WTC11 (cell line): ENCODE measurements around the gene SAP130. TPM values are rescaled to one million over a fixed set of nuclear protein-coding genes. Genes with fewer than 3 reads are reported as not detected.

ENCODE experiments used
- ATAC-seq: fragments of 200-7000 bp; cut with Tn5 transposase; 2 replicates; pipeline ENCODE4 v1.10.0; 2021; ENCODE audit warnings: mild to moderate bottlenecking, moderate library complexity
- CTCF ChIA-PET: fragments of 300-600 bp; sonication (Branson Sonifier 250); formaldehyde crosslinking; loops from one replicate; lab custom pipeline; 2021; ENCODE audit warnings: antibody characterized with exemption; lab: Charles Lee
- POLR2A ChIA-PET: fragments of 350-600 bp; sonication (Branson Sonifier 250); formaldehyde crosslinking; loops from one replicate; lab custom pipeline; 2021; ENCODE audit warnings: antibody characterized with exemption; lab: Charles Lee
- DNase-seq: peaks from one replicate; pipeline ENCODE4 v3.0.0; 2021; ENCODE audit warnings: low spot score
- H3K27ac Mint-ChIP-seq: 2 replicates; pipeline ENCODE4 v1.8.0; 2021; ENCODE audit warnings: mixed read lengths
- H3K27me3 Mint-ChIP-seq: 2 replicates; pipeline ENCODE4 v1.8.0; 2021; ENCODE audit warnings: low read depth, mild to moderate bottlenecking, moderate library complexity, mixed read lengths
- H3K36me3 Mint-ChIP-seq: 2 replicates; pipeline ENCODE4 v1.8.0; 2021; ENCODE audit warnings: mixed read lengths
- H3K4me1 Mint-ChIP-seq: 2 replicates; pipeline ENCODE4 v1.8.0; 2022; ENCODE audit warnings: mixed read lengths
- H3K4me3 Mint-ChIP-seq: 2 replicates; pipeline ENCODE4 v1.8.0; 2021; ENCODE audit warnings: mild to moderate bottlenecking, moderate library complexity, mixed read lengths
- H3K9me3 Mint-ChIP-seq: 2 replicates; pipeline ENCODE4 v1.8.0; 2021; ENCODE audit warnings: mixed read lengths
- ATF6 ChIP-seq: sonication (generic); formaldehyde crosslinking; IDR thresholded peaks from 2 replicates; pipeline ENCODE4 v1.8.1; 2023; ENCODE audit warnings: mild to moderate bottlenecking, missing genetic modification reagents
- CREB1 ChIP-seq: sonication (generic); formaldehyde crosslinking; IDR thresholded peaks from 2 replicates; pipeline ENCODE4 v1.8.0; 2023; ENCODE audit warnings: mild to moderate bottlenecking, missing genetic modification reagents
- ETV6 ChIP-seq: sonication (generic); formaldehyde crosslinking; IDR thresholded peaks from 2 replicates; pipeline ENCODE4 v1.8.1; 2022; ENCODE audit warnings: mild to moderate bottlenecking, missing genetic modification reagents
- IRF1 ChIP-seq: sonication (generic); formaldehyde crosslinking; IDR thresholded peaks from 2 replicates; pipeline ENCODE4 v1.8.0; 2023; ENCODE audit warnings: missing genetic modification reagents
- NFATC4 ChIP-seq: fragments of 250-450 bp; sonication (Bioruptor Pico); IDR thresholded peaks from 2 replicates; pipeline ENCODE4 v1.9.0; 2021; ENCODE audit warnings: mild to moderate bottlenecking
- NR1H2 ChIP-seq: sonication (generic); formaldehyde crosslinking; IDR thresholded peaks from 2 replicates; pipeline ENCODE4 v1.9.0; 2021; ENCODE audit warnings: mild to moderate bottlenecking, moderate library complexity, missing genetic modification reagents
- NR3C1 ChIP-seq: sonication (generic); formaldehyde crosslinking; conservative IDR thresholded peaks from 2 replicates; pipeline ENCODE4 v1.8.1; 2023; ENCODE audit warnings: low read depth, mild to moderate bottlenecking, missing genetic modification reagents
- PRRX2 ChIP-seq: fragments of 250-450 bp; sonication (Bioruptor Pico); IDR thresholded peaks from 2 replicates; pipeline ENCODE4 v1.8.0; 2021; ENCODE audit warnings: mild to moderate bottlenecking
- SP1 ChIP-seq: sonication (generic); formaldehyde crosslinking; conservative IDR thresholded peaks from 2 replicates; pipeline ENCODE4 v1.8.1; 2022; ENCODE audit warnings: missing genetic modification reagents
- TP53 ChIP-seq: sonication (generic); formaldehyde crosslinking; IDR thresholded peaks from 2 replicates; pipeline ENCODE4 v1.8.1; 2023; ENCODE audit warnings: mild to moderate bottlenecking, missing genetic modification reagents
- ZNF416 ChIP-seq: fragments of 250-450 bp; sonication (Bioruptor Pico); IDR thresholded peaks from 2 replicates; pipeline ENCODE4 v1.9.0; 2021; ENCODE audit warnings: mild to moderate bottlenecking, inconsistent platforms
- ZNF423 ChIP-seq: fragments of 250-450 bp; sonication (Bioruptor Pico); IDR thresholded peaks from 2 replicates; pipeline ENCODE4 v2.1.2; 2022; ENCODE audit warnings: mild to moderate bottlenecking, moderate library complexity
- ZNF532 ChIP-seq: fragments of 250-450 bp; sonication (Bioruptor Pico); IDR thresholded peaks from 2 replicates; pipeline ENCODE4 v1.9.0; 2021; ENCODE audit warnings: mild to moderate bottlenecking, borderline replicate concordance
- total RNA-seq: library from RNA; stranded (reverse); gene quantifications from 3 replicates; pipeline ENCODE4 v1.2.3, GENCODE V29; 2021
- TF ChIP-seq, protein P1 (sequence below): sonication (generic); formaldehyde crosslinking; IDR thresholded peaks from 2 replicates; pipeline ENCODE4 v1.8.1; 2023; ENCODE audit warnings: mild to moderate bottlenecking, missing genetic modification reagents
- TF ChIP-seq, protein P2 (sequence below): fragments of 200-600 bp; IDR thresholded peaks from 2 replicates; pipeline ENCODE4 v1.8.0; 2022; ENCODE audit warnings: antibody characterized with exemption
- TF ChIP-seq, protein P3 (sequence below): sonication (generic); formaldehyde crosslinking; IDR thresholded peaks from 2 replicates; pipeline ENCODE4 v1.8.0; 2022; ENCODE audit warnings: mild to moderate bottlenecking, missing genetic modification reagents
- TF ChIP-seq, protein P4 (sequence below): sonication (generic); formaldehyde crosslinking; IDR thresholded peaks from 2 replicates; pipeline ENCODE4 v1.8.0; 2022; ENCODE audit warnings: mild to moderate bottlenecking, missing genetic modification reagents

SAP130 gene
- total RNA-seq, 1 experiment from 2014 or later, result 45.6 TPM

DNA sequence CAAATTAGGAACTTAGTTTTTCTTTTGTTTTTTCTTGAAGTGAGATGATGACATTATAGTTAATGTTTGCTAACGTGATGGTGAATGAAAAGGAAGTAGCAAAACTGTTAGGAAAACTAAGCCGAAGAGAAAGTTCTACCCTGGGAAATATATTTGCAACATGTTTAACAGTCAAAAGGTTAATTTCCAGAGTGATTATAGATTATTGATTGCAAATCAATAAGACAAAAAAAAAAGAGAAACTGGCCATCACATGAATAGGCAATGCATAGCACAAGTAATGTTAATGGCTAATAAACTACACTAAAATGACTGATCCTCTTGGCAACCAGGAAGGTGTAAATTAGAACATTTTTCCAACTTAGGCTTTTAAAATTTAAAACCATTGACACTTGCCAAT is 116.1 kb downstream of the SAP130 start:
- Mint-ChIP-seq H3K9me3 (peaks cover 6% of the 10 kb centered on the region), H3K27ac (no peak overlapping the region), H3K4me1 (no peaks in the 10 kb centered on the region), H3K36me3 (no peaks in the 10 kb centered on the region), H3K27me3 (no peaks in the 10 kb centered on the region), H3K4me3 (no peak overlapping the region)
- CTCF ChIA-PET, result no interaction called here
- TF ChIP-seq ZNF416 (CRISPR knock-in tag) (no peak), IRF1 (CRISPR knock-in tag) (no peak), NFATC4 (CRISPR knock-in tag) (no peak), PRRX2 (CRISPR knock-in tag) (no peak), NR1H2 (CRISPR knock-in tag) (no peak), ETV6 (CRISPR knock-in tag) (no peak), ATF6 (CRISPR knock-in tag) (no peak), TP53 (CRISPR knock-in tag) (no peak), ZNF423 (CRISPR knock-in tag) (no peak), SP1 (CRISPR knock-in tag) (no peak), CREB1 (CRISPR knock-in tag) (no peak), NR3C1 (no peak), ZNF532 (CRISPR knock-in tag) (no peak)
- TF ChIP-seq, protein P1, sequence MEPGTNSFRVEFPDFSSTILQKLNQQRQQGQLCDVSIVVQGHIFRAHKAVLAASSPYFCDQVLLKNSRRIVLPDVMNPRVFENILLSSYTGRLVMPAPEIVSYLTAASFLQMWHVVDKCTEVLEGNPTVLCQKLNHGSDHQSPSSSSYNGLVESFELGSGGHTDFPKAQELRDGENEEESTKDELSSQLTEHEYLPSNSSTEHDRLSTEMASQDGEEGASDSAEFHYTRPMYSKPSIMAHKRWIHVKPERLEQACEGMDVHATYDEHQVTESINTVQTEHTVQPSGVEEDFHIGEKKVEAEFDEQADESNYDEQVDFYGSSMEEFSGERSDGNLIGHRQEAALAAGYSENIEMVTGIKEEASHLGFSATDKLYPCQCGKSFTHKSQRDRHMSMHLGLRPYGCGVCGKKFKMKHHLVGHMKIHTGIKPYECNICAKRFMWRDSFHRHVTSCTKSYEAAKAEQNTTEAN, result no peak
- TF ChIP-seq, protein P2, sequence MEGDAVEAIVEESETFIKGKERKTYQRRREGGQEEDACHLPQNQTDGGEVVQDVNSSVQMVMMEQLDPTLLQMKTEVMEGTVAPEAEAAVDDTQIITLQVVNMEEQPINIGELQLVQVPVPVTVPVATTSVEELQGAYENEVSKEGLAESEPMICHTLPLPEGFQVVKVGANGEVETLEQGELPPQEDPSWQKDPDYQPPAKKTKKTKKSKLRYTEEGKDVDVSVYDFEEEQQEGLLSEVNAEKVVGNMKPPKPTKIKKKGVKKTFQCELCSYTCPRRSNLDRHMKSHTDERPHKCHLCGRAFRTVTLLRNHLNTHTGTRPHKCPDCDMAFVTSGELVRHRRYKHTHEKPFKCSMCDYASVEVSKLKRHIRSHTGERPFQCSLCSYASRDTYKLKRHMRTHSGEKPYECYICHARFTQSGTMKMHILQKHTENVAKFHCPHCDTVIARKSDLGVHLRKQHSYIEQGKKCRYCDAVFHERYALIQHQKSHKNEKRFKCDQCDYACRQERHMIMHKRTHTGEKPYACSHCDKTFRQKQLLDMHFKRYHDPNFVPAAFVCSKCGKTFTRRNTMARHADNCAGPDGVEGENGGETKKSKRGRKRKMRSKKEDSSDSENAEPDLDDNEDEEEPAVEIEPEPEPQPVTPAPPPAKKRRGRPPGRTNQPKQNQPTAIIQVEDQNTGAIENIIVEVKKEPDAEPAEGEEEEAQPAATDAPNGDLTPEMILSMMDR, result no peak
- TF ChIP-seq, protein P3, sequence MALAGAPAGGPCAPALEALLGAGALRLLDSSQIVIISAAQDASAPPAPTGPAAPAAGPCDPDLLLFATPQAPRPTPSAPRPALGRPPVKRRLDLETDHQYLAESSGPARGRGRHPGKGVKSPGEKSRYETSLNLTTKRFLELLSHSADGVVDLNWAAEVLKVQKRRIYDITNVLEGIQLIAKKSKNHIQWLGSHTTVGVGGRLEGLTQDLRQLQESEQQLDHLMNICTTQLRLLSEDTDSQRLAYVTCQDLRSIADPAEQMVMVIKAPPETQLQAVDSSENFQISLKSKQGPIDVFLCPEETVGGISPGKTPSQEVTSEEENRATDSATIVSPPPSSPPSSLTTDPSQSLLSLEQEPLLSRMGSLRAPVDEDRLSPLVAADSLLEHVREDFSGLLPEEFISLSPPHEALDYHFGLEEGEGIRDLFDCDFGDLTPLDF (CRISPR knock-in tag), result no peak
- TF ChIP-seq, protein P4, sequence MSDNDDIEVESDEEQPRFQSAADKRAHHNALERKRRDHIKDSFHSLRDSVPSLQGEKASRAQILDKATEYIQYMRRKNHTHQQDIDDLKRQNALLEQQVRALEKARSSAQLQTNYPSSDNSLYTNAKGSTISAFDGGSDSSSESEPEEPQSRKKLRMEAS (CRISPR knock-in tag), result no peak
- POLR2A ChIA-PET, result no interaction called here
- ATAC-seq, result no peak
- no peak for DNase-seq
